ENCODE measurements around the gene POC1B. TPM values are rescaled to one million over a fixed set of nuclear protein-coding genes. Genes with fewer than 3 reads are reported as not detected.
"Not testable (repeated sequence)": the region's sequence is repeated elsewhere in the genome, so short reads cannot be mapped to it uniquely, and the experiment has no call there.

The POC1B gene
- total and polyA plus RNA-seq, 2 experiments from 2014 or later = 8.3 to 15.0 TPM

DNA sequence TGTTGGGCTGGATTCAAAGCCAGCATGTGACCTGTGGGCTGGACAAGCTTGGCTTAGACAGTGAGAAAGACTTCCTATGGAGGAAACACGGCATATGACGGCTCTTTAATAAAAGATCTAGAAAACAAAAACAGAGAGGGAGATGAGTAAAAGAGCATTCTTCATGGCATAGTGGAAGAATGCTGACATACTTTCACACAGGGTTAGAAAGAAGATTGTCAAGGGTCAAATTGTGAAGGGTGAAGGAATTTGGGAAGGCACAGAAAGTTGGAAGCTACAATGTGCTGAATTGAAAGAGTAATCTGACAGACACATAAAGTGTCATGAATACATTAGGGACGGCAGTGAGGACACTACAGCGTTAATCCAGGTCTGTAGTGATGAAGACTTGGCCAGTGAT, 64.7 kb downstream of the POC1B start:
- Histone ChIP-seq H3K4me1 (ENCODE audit: insufficient read depth) (peaks cover 15% of the 10 kb centered on the region), H3F3A (ENCODE audit: insufficient read depth) (peaks cover 7% of the 10 kb centered on the region; the same call in 1 of the 2 replicates), H3K9me2 (ENCODE audit: insufficient read depth) (no peaks in the 10 kb centered on the region), H3K4me2 (ENCODE audit: unreplicated experiment) (peak overlapping the region; percentile 55), H3K27me3 (replicated peaks; ENCODE audit: insufficient read depth) (no peaks in the 10 kb centered on the region), H4K20me1 (ENCODE audit: insufficient read depth) (no peaks in the 10 kb centered on the region), H3K27ac (peak overlapping the region; percentile 34), H3K4me3 (peak overlapping the region; percentile 22), H3K79me2 (ENCODE audit: insufficient read depth) (no peaks in the 10 kb centered on the region), H3K36me3 (ENCODE audit: low read depth) (no peaks in the 10 kb centered on the region), H3K9me3 (ENCODE audit: low read depth) (no peaks in the 10 kb centered on the region), H3K9ac (peak overlapping the region; percentile 29), H2AFZ (peak overlapping the region; percentile 66)
- DNase-seq = peak; percentile 47
- 59 to 67% methylated on average over 4 of the region's 4 CpGs for WGBS, 2 experiments (ENCODE audit: low coverage in 1 of 2, low lambda C conversion rate in 2 of 2, missing lambda C conversion rate in 2 of 2)
- in situ Hi-C loops (cut with MboI) = no loop called here
- no peak for TF ChIP-seq EZH2phosphoT487 (IDR thresholded peaks at IDR 0.05; ENCODE audit: insufficient read depth, low read depth)
- TF ChIP-seq EZH2 (IDR thresholded peaks at IDR 0.05; ENCODE audit: insufficient read depth, poor library complexity, severe bottlenecking) = no peak

DNA sequence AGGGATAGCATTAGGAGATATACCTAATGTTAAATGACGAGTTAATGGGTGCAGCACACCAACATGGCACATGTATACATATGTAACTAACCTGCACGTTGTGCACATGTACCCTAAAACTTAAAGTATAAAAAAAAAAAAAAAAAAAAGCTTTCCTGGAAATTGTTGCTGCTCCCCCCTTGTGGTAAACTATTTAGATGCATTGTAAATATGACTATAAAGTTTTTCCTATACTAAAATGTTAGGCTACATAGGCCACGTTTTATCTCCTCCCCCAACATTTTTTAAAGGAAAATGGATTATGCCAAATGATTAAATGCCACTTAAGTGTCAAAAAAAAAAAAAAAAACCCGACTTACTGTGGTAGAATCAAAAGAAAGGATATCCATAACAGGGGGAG, 66.6 kb downstream of the POC1B start:
- H3K4me2 ChIP-seq (ENCODE audit: unreplicated experiment); H3K27me3 ChIP-seq (replicated peaks; ENCODE audit: insufficient read depth); H3K9ac ChIP-seq; H3K9me3 ChIP-seq (ENCODE audit: low read depth); H3K79me2 ChIP-seq (ENCODE audit: insufficient read depth); H3K36me3 ChIP-seq (ENCODE audit: low read depth); H4K20me1 ChIP-seq (ENCODE audit: insufficient read depth); H3K9me2 ChIP-seq (ENCODE audit: insufficient read depth); H3K27ac ChIP-seq; H3K4me3 ChIP-seq; H2AFZ ChIP-seq: not testable (repeated sequence)
- in situ Hi-C loops (cut with MboI) = loop anchor here (10.0 kb wide), 1 partner anchor 414 kb away; no protein-coding TSS in a partner anchor
- Histone ChIP-seq H3F3A (ENCODE audit: insufficient read depth) (peaks cover 11% of the 10 kb centered on the region; the same call in 1 of the 2 replicates), H3K4me1 (ENCODE audit: insufficient read depth) (peaks cover 18% of the 10 kb centered on the region)
- DNase-seq = peak; percentile 53
- 33 to 38% methylated on average over 4 of the region's 4 CpGs for WGBS, 2 experiments (ENCODE audit: low coverage in 1 of 2, low lambda C conversion rate in 2 of 2, missing lambda C conversion rate in 2 of 2)

DNA sequence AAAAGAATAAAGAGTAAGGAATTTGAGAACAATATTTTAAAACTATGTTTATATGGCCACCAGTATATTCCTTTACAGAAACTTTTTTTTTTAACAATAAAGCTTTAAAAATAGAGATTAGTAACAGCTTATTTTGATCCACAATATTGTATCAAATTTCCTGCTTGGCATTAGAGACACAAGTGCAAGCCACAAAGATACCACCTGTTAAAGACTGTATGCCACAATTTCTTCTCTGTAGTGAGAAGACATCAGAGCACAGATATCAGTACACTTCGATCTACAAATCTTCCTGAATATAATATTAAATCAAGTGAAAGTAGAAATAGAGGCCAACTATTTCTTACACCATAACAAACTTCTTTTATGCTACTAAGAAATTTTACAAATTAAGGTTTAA, 69.3 kb downstream of the POC1B start:
- Histone ChIP-seq H3K4me1 (ENCODE audit: insufficient read depth) (peaks cover 39% of the 10 kb centered on the region), H3K4me3 (no peak overlapping the region), H4K20me1 (ENCODE audit: insufficient read depth) (no peaks in the 10 kb centered on the region), H3F3A (ENCODE audit: insufficient read depth) (peaks cover 34% of the 10 kb centered on the region), H3K27me3 (replicated peaks; ENCODE audit: insufficient read depth) (no peaks in the 10 kb centered on the region), H3K79me2 (ENCODE audit: insufficient read depth) (no peaks in the 10 kb centered on the region), H2AFZ (no peak overlapping the region), H3K36me3 (ENCODE audit: low read depth) (no peaks in the 10 kb centered on the region), H3K27ac (no peak overlapping the region), H3K9ac (no peak overlapping the region), H3K9me2 (ENCODE audit: insufficient read depth) (no peaks in the 10 kb centered on the region), H3K9me3 (ENCODE audit: low read depth) (no peaks in the 10 kb centered on the region), H3K4me2 (ENCODE audit: unreplicated experiment) (no peak overlapping the region)
- 87 to 97% methylated on average over 1 of the region's 1 CpG for WGBS, 2 experiments (ENCODE audit: low coverage in 1 of 2, low lambda C conversion rate in 2 of 2, missing lambda C conversion rate in 2 of 2)
- DNase-seq = no peak
- in situ Hi-C loops (cut with MboI) = loop anchor here (10.0 kb wide), 1 partner anchor 412 kb away; no protein-coding TSS in a partner anchor
- TF ChIP-seq EZH2 (IDR thresholded peaks at IDR 0.05; ENCODE audit: insufficient read depth, poor library complexity, severe bottlenecking) (no peak), EZH2phosphoT487 (IDR thresholded peaks at IDR 0.05; ENCODE audit: insufficient read depth, low read depth) (no peak)

DNA sequence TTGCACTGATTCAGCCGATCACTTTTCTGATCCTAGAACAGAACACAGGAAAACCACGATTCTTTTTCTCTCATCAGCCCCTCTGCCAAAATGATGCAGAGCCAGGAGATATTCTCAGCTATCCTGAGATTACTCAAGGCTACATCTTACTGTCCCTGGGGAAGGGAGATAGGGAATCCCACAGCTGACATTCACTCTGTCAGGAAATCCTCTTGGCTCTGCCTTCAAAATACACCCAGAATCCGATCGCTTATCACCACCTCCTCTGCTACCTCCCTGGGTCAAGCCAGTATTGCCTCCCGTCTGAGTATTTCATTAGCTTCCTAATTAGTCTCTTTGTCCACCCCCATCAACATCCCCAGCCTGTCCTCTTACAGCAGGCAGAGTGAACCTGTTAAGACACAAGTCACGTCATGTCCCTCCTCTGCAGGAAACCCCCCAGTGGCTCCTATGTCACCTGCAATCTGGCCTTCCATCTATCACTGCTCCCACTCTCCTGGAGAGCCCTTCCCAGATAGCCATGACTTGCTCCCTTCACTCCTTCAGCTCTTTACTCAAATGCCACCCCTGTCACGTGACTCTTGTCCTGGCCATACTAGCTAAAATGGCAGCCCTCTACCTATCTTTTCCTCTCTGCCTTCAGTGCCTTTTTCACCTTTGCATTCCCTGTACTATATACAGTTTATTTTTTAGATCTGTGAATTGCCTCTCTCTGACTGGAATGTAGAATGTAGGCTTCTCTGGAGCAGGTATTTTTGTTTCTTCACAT, 71.6 kb downstream of the POC1B start:
- Histone ChIP-seq H3K27me3 (replicated peaks; ENCODE audit: insufficient read depth) (no peaks in the 10 kb centered on the region), H3K36me3 (ENCODE audit: low read depth) (no peaks in the 10 kb centered on the region), H3K9ac (peak overlapping the region; percentile 86), H3K79me2 (ENCODE audit: insufficient read depth) (no peaks in the 10 kb centered on the region), H3K9me2 (ENCODE audit: insufficient read depth) (no peaks in the 10 kb centered on the region), H3F3A (ENCODE audit: insufficient read depth) (peaks cover 45% of the 10 kb centered on the region), H3K4me1 (ENCODE audit: insufficient read depth) (peaks cover 52% of the 10 kb centered on the region), H3K4me3 (peak overlapping the region; percentile 1; the same call in 1 of the 2 replicates), H3K27ac (peak overlapping the region; percentile 96), H4K20me1 (ENCODE audit: insufficient read depth) (no peaks in the 10 kb centered on the region), H2AFZ (peak overlapping the region; percentile 21; the same call in 1 of the 2 replicates), H3K9me3 (ENCODE audit: low read depth) (no peaks in the 10 kb centered on the region), H3K4me2 (ENCODE audit: unreplicated experiment) (peak overlapping the region; percentile 70)
- in situ Hi-C loops (cut with MboI) = loop anchor here (10.0 kb wide), 1 partner anchor 409 kb away; no protein-coding TSS in a partner anchor
- TF ChIP-seq EZH2phosphoT487 (IDR thresholded peaks at IDR 0.05; ENCODE audit: insufficient read depth, low read depth) (no peak), EZH2 (IDR thresholded peaks at IDR 0.05; ENCODE audit: insufficient read depth, poor library complexity, severe bottlenecking) (no peak)
- 34 to 39% methylated on average over 7 of the region's 7 CpGs for WGBS, 2 experiments (ENCODE audit: low coverage in 1 of 2, low lambda C conversion rate in 2 of 2, missing lambda C conversion rate in 2 of 2)
- peak; percentile 76 for DNase-seq

Measured in GM23248 (cell line).